ENCODE results near the gene ARSI. TPM values are rescaled to one million over a fixed set of nuclear protein-coding genes. Genes with fewer than 3 reads are reported as not detected.

ARSI gene
- total RNA-seq, 1 donor = 4.7 TPM

DNA sequence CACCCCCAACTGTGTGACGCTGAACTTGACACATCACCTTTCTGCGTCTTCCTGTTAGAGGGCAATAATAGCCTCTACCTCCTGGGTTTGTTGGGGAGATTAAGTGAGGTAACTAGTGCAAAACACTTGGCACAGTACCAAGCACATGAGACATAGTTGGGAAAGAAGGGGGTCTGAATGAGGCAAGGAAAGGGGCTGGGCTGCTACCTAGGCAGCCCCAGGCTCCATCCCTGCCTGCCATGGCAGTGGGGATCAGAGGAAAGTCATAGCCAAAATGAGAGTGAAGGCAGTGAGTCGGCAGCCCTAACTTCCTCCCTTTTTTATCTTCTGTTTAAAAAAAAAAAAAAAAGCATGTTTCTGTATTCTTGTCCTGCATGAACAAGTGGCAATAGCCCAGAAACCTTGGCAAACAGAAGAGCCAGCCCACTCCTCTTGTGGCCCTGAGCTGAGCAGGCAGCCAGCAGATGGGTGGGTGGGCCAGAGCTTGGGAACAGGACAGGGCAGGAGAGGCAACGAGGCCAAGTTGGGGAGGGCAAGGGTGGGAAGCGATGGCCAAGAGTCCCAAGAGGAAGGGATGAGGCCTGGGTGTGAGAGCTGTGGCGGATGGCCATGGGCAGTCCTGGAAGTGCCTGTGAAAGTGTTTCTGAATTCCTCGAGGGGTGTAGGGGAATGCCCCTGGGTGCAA lies 24.5 kb downstream of the ARSI start:
- Histone ChIP-seq H4K20me1 (ENCODE audit: insufficient read depth, low read length) (no peaks in the 10 kb centered on the region), H3K79me2 (ENCODE audit: insufficient read depth, low read length) (no peaks in the 10 kb centered on the region), H3K4me1 (ENCODE audit: insufficient read depth, low read length) (peaks cover 15% of the 10 kb centered on the region), H3K36me3 (ENCODE audit: insufficient read depth, low read length) (no peaks in the 10 kb centered on the region), H2AFZ (ENCODE audit: low read length) (no peak overlapping the region), H3K27ac (ENCODE audit: low read depth, low read length) (peak overlapping the region; percentile 28), H3K4me2 (ENCODE audit: insufficient read depth, low read length) (no peak overlapping the region), H3K27me3 (ENCODE audit: insufficient read depth, low read length) (no peaks in the 10 kb centered on the region), H3K9me3 (ENCODE audit: low read depth, low read length) (no peaks in the 10 kb centered on the region), H3K4me3 (ENCODE audit: insufficient read depth, low read length) (no peak overlapping the region)
- peak; percentile 93 for DNase-seq (ENCODE audit: insufficient read length, low spot score, missing footprints)
- TF ChIP-seq, protein P1, sequence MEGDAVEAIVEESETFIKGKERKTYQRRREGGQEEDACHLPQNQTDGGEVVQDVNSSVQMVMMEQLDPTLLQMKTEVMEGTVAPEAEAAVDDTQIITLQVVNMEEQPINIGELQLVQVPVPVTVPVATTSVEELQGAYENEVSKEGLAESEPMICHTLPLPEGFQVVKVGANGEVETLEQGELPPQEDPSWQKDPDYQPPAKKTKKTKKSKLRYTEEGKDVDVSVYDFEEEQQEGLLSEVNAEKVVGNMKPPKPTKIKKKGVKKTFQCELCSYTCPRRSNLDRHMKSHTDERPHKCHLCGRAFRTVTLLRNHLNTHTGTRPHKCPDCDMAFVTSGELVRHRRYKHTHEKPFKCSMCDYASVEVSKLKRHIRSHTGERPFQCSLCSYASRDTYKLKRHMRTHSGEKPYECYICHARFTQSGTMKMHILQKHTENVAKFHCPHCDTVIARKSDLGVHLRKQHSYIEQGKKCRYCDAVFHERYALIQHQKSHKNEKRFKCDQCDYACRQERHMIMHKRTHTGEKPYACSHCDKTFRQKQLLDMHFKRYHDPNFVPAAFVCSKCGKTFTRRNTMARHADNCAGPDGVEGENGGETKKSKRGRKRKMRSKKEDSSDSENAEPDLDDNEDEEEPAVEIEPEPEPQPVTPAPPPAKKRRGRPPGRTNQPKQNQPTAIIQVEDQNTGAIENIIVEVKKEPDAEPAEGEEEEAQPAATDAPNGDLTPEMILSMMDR (IDR thresholded peaks at IDR 0.05; ENCODE audit: extremely low read depth, low read depth, low read length) = no peak

DNA sequence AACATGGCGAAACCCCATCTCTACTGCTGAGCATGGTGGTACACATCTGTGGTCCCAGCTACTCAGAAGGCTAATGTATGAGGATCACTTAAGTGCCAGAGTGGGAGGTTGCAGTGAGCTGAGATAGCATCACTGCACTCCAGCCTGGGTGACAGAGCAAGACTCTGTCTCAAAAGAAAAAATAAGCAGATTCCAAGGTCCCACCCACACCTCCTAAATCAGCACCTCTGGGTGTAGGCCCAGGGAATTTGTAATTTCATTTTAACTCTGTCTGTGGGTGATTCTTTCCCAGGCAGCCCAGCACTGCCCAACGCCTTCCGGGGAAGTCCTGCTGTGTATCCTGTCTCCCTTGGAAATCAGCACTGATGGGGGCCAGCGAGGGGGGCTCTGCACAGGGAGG lies 25.7 kb downstream of the ARSI start:
- no peak overlapping the region for H3K4me3 ChIP-seq (ENCODE audit: insufficient read depth, low read length)
- peaks cover 15% of the 10 kb centered on the region for H3K4me1 ChIP-seq (ENCODE audit: insufficient read depth, low read length)
- H2AFZ ChIP-seq (ENCODE audit: low read length) = no peak overlapping the region
- no peak overlapping the region for H3K4me2 ChIP-seq (ENCODE audit: insufficient read depth, low read length)
- no peaks in the 10 kb centered on the region for H4K20me1 ChIP-seq (ENCODE audit: insufficient read depth, low read length)
- H3K79me2 ChIP-seq (ENCODE audit: insufficient read depth, low read length) = no peaks in the 10 kb centered on the region
- no peak for DNase-seq (ENCODE audit: insufficient read length, low spot score, missing footprints)
- no peaks in the 10 kb centered on the region for H3K36me3 ChIP-seq (ENCODE audit: insufficient read depth, low read length)
- TF ChIP-seq, protein P1 (IDR thresholded peaks at IDR 0.05; ENCODE audit: extremely low read depth, low read depth, low read length) = no peak
- H3K27ac ChIP-seq (ENCODE audit: low read depth, low read length) = no peak overlapping the region
- H3K27me3 ChIP-seq (ENCODE audit: insufficient read depth, low read length) = no peaks in the 10 kb centered on the region
- no peaks in the 10 kb centered on the region for H3K9me3 ChIP-seq (ENCODE audit: low read depth, low read length)

DNA sequence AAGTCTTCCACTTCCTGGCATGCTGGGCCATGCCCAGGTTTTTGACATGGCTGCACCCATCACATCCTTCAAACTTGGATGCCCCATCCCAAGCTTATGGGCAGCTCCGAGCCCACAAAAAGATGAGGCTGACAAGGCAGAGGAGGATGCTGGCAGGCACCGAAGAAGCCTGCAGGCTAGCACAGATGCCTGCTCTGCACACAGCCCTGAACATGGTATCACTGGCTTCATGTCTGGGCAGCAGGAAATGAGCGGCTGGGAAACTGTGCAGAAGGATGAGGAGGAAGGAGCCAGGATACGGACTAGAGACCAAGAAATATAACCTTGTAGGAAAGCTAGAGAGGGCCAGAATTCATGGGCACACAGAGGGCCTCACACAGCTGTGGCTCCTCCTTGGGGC lies 27.9 kb downstream of the ARSI start:
- H3K36me3 ChIP-seq (ENCODE audit: insufficient read depth, low read length) = no peaks in the 10 kb centered on the region
- no peaks in the 10 kb centered on the region for H3K79me2 ChIP-seq (ENCODE audit: insufficient read depth, low read length)
- DNase-seq (ENCODE audit: insufficient read length, low spot score, missing footprints) = no peak
- H3K4me3 ChIP-seq (ENCODE audit: insufficient read depth, low read length) = no peak overlapping the region
- TF ChIP-seq, protein P1 (IDR thresholded peaks at IDR 0.05; ENCODE audit: extremely low read depth, low read depth, low read length) = no peak
- H2AFZ ChIP-seq (ENCODE audit: low read length) = no peak overlapping the region
- no peaks in the 10 kb centered on the region for H3K9me3 ChIP-seq (ENCODE audit: low read depth, low read length)
- H3K27me3 ChIP-seq (ENCODE audit: insufficient read depth, low read length) = no peaks in the 10 kb centered on the region
- H4K20me1 ChIP-seq (ENCODE audit: insufficient read depth, low read length) = no peaks in the 10 kb centered on the region
- H3K4me2 ChIP-seq (ENCODE audit: insufficient read depth, low read length) = no peak overlapping the region
- H3K27ac ChIP-seq (ENCODE audit: low read depth, low read length) = no peak overlapping the region
- peaks cover 18% of the 10 kb centered on the region for H3K4me1 ChIP-seq (ENCODE audit: insufficient read depth, low read length)

DNA sequence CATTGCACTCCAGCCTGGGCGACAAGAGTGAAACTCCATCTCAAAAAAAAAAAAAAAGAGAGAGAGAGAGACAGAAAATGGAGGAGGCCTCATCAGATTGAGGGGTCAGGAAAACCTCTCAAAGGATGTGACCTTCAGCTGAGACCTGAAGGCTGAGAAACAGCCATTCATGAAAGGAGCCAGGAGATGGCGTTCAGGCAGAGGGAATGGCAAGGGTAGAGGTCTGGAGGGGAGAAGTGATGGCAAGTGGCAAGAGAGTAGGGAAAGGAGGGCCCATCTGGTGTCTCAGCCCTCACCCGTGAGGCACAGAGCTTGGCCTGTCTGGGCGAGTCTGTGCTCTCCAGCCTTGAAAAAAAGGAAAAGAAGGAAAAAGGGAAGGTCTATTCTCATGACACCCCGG lies 30.2 kb downstream of the ARSI start:
- no peaks in the 10 kb centered on the region for H3K27me3 ChIP-seq (ENCODE audit: insufficient read depth, low read length)
- H3K36me3 ChIP-seq (ENCODE audit: insufficient read depth, low read length) = no peaks in the 10 kb centered on the region
- H3K79me2 ChIP-seq (ENCODE audit: insufficient read depth, low read length) = no peaks in the 10 kb centered on the region
- H3K4me3 ChIP-seq (ENCODE audit: insufficient read depth, low read length) = no peak overlapping the region
- no peaks in the 10 kb centered on the region for H3K9me3 ChIP-seq (ENCODE audit: low read depth, low read length)
- no peak overlapping the region for H2AFZ ChIP-seq (ENCODE audit: low read length)
- no peak overlapping the region for H3K27ac ChIP-seq (ENCODE audit: low read depth, low read length)
- no peaks in the 10 kb centered on the region for H4K20me1 ChIP-seq (ENCODE audit: insufficient read depth, low read length)
- TF ChIP-seq, protein P1 (IDR thresholded peaks at IDR 0.05; ENCODE audit: extremely low read depth, low read depth, low read length) = peak; percentile 55
- DNase-seq (ENCODE audit: insufficient read length, low spot score, missing footprints) = peak; percentile 94
- H3K4me2 ChIP-seq (ENCODE audit: insufficient read depth, low read length) = no peak overlapping the region
- peaks cover 3% of the 10 kb centered on the region for H3K4me1 ChIP-seq (ENCODE audit: insufficient read depth, low read length)

Data from osteoblast (primary cell).